ENCODE measurements around the gene KIAA1217. TPM values are rescaled to one million over a fixed set of nuclear protein-coding genes. Genes with fewer than 3 reads are reported as not detected.

KIAA1217 gene
- total RNA-seq, 1 experiment from 2014 or later = 23.4 TPM

GRCh38 chr10:24176658-24177057 lies 32.3 kb upstream of the KIAA1217 start (continued):
- no peak for TF ChIP-seq HMGXB4 (CRISPR knock-in tag; IDR thresholded peaks at IDR 0.05)
- no peak for TF ChIP-seq ZNF512 (CRISPR knock-in tag; IDR thresholded peaks at IDR 0.05; ENCODE audit: borderline replicate concordance)
- no peak for TF ChIP-seq ZNF219 (CRISPR knock-in tag; IDR thresholded peaks at IDR 0.05; ENCODE audit: borderline replicate concordance)

- ATAC-seq = no peak
- DNase-seq (ENCODE audit: low spot score) = no peak
- peaks cover 61% of the 10 kb centered on the region for H3K9me3 Mint-ChIP-seq
- CTCF ChIA-PET = no interaction called here
- no peak overlapping the region for H3K4me3 Mint-ChIP-seq
- POLR2A ChIA-PET = no interaction called here
- H3K27ac Mint-ChIP-seq = no peak overlapping the region
- H3K27me3 Mint-ChIP-seq (ENCODE audit: low read depth) = no peaks in the 10 kb centered on the region; the same call in 1 of the 2 replicates
- TF ChIP-seq STAT6 (CRISPR knock-in tag; conservative IDR thresholded peaks at IDR 0.05; ENCODE audit: low read depth) = no peak
- no peaks in the 10 kb centered on the region for H3K4me1 Mint-ChIP-seq
- peaks cover 25% of the 10 kb centered on the region for H3K36me3 Mint-ChIP-seq
These were observed 31.3 kb upstream of the KIAA1217 start for GRCh38 chr10:24177636-24178035.

- ATAC-seq = no peak
These were observed 28.0 kb upstream of the KIAA1217 start for GRCh38 chr10:24180891-24181290.

More at GRCh38 chr10:24180891-24181290, 28.0 kb upstream of the KIAA1217 start:
- H3K36me3 Mint-ChIP-seq = peaks cover 16% of the 10 kb centered on the region
- no peak overlapping the region for H3K4me3 Mint-ChIP-seq
- CTCF ChIA-PET = no interaction called here
- POLR2A ChIA-PET = no interaction called here
- H3K9me3 Mint-ChIP-seq = peaks cover 32% of the 10 kb centered on the region
- H3K27me3 Mint-ChIP-seq (ENCODE audit: low read depth) = no peaks in the 10 kb centered on the region; the same call in 1 of the 2 replicates
- H3K27ac Mint-ChIP-seq = no peak overlapping the region
- DNase-seq (ENCODE audit: low spot score) = no peak
- TF ChIP-seq OVOL2 (CRISPR knock-in tag; IDR thresholded peaks at IDR 0.05; ENCODE audit: borderline replicate concordance) (no peak), TEAD1 (CRISPR knock-in tag; IDR thresholded peaks at IDR 0.05) (no peak), MYBL2 (CRISPR knock-in tag; IDR thresholded peaks at IDR 0.05) (no peak), CREM (CRISPR knock-in tag; IDR thresholded peaks at IDR 0.05) (no peak), PRRX2 (CRISPR knock-in tag; IDR thresholded peaks at IDR 0.05) (no peak), SOX15 (CRISPR knock-in tag; IDR thresholded peaks at IDR 0.05) (no peak), JAZF1 (CRISPR knock-in tag; IDR thresholded peaks at IDR 0.05) (no peak), E2F1 (CRISPR knock-in tag; IDR thresholded peaks at IDR 0.05) (no peak), IRF1 (CRISPR knock-in tag; IDR thresholded peaks at IDR 0.05) (no peak), AR (CRISPR knock-in tag; IDR thresholded peaks at IDR 0.05) (no peak), FOXP1 (CRISPR knock-in tag; IDR thresholded peaks at IDR 0.05; ENCODE audit: borderline replicate concordance) (no peak)
- H3K4me1 Mint-ChIP-seq = no peaks in the 10 kb centered on the region
